Epidermal melanocyte (primary cell): ENCODE results near the gene NCR3LG1.

Experiments used
- DNase-seq: peaks from one replicate; pipeline ENCODE4 v3.0.0; 2011; ENCODE audit warnings: low spot score; ENCODE audit not compliant: insufficient read length

NCR3LG1 gene

GRCh38 chr11:17371614-17372013, 20.0 kb downstream of the NCR3LG1 start:
- DNase-seq, result no peak

GRCh38 chr11:17375547-17375946, 23.9 kb downstream of the NCR3LG1 start:
- no peak for DNase-seq

- no peak for DNase-seq
Measured at GRCh38 chr11:17376493-17376892, 24.9 kb downstream of the NCR3LG1 start.

- no peak for DNase-seq
Measured at GRCh38 chr11:17378655-17379054, 27.1 kb downstream of the NCR3LG1 start.

- no peak for DNase-seq
Measured at GRCh38 chr11:17379383-17380180, 28.0 kb downstream of the NCR3LG1 start.

- no peak for DNase-seq
Measured at GRCh38 chr11:17381156-17381555, 29.6 kb downstream of the NCR3LG1 start.

- no peak for DNase-seq
Measured at GRCh38 chr11:17382046-17382728, 30.6 kb downstream of the NCR3LG1 start.

GRCh38 chr11:17383461-17383860, 31.9 kb downstream of the NCR3LG1 start:
- DNase-seq, result no peak

GRCh38 chr11:17384002-17384511, 32.5 kb downstream of the NCR3LG1 start:
- DNase-seq, result peak; percentile 54

GRCh38 chr11:17385492-17385891, 33.9 kb downstream of the NCR3LG1 start:
- DNase-seq, result no peak

GRCh38 chr11:17385926-17386325, 34.3 kb downstream of the NCR3LG1 start:
- DNase-seq, result no peak

GRCh38 chr11:17386331-17387084, 34.9 kb downstream of the NCR3LG1 start:
- DNase-seq, result no peak

GRCh38 chr11:17387254-17387653, 35.7 kb downstream of the NCR3LG1 start:
- DNase-seq, result no peak

- DNase-seq, result no peak
Measured at GRCh38 chr11:17387811-17388210, 36.2 kb downstream of the NCR3LG1 start.

GRCh38 chr11:17388609-17389210, 37.1 kb downstream of the NCR3LG1 start, which contains the start of gene KCNJ11:
Gene KCNJ11, minus strand, starts transcription at chr11:17388659. Its CDS starts 568 bp downstream, at chr11:17388091.
- no peak for DNase-seq

- no peak for DNase-seq
Measured at GRCh38 chr11:17389211-17389956, 37.8 kb downstream of the NCR3LG1 start.

- no peak for DNase-seq
Measured at GRCh38 chr11:17389957-17390649, 38.5 kb downstream of the NCR3LG1 start.

- DNase-seq, result no peak
Measured at GRCh38 chr11:17391493-17392355, 40.1 kb downstream of the NCR3LG1 start.

GRCh38 chr11:17392872-17393271, 41.3 kb downstream of the NCR3LG1 start:
- DNase-seq, result no peak
